Right lobe of liver (tissue), 4 donors: ENCODE data around the gene LRRC71.

Experiments
- CTCF ChIP-seq, 4 donors: fragments of 200-600 bp in 3 of 4; fragments of 450-650 bp in 1 of 4; IDR thresholded peaks; one replicate each; pipeline versions ENCODE4 v1.5.1 to v1.8.0; 2016 to 2022; ENCODE audit warnings: antibody characterized with exemption in 4 of 4, mild to moderate bottlenecking in 2 of 4
- POLR2A ChIP-seq: fragments of 450-650 bp; IDR thresholded peaks from one replicate; pipeline ENCODE4 v1.6.1; 2017; ENCODE audit warnings: antibody characterized with exemption, mild to moderate bottlenecking
- donor health status: DM: no; HTN: no; CAD: no.
- donor health status: DM: no; HTN: no; CAD: no.
- donor health status: DM: no; HTN: yes; CAD: no.

GRCh38 chr1:156980551-156980950 is 60.1 kb downstream of the LRRC71 start:
- no peak for TF ChIP-seq CTCF (IDR thresholded peaks at IDR 0.05)
- TF ChIP-seq POLR2A = no peak
